ENCODE data around the gene WWC2. TPM values are rescaled to one million over a fixed set of nuclear protein-coding genes. Genes with fewer than 3 reads are reported as not detected.

The WWC2 gene
- polyA plus RNA-seq, 1 experiment = 32.0 TPM

DNA sequence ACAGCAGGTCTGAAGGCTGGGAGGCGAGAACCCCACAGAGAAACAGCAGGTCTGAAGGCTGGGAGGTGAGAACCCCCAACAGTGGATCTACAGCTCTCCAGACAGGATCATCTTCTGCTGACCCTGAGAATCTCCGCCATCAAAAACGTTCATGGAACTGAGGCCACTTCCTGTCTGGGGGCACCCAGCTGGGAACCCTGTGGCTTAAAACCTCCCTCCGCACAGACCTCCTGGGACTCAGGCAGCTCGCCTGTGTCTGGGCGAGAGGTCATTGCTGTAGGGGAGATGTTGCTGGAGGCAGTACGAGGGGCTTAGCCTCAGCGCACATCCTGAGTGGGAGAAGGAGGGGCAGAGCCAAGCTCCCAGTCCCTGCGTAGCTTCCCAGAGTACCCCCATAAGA lies 238.3 kb downstream of the WWC2 start:
- ChIA-PET POLR2A (no interaction called here), CTCF (no interaction called here)
- no peaks in the 10 kb centered on the region for H3K36me3 ChIP-seq (ENCODE audit: control insufficient read depth, insufficient read depth, low read length)
- no peaks in the 10 kb centered on the region for H3K27me3 ChIP-seq (ENCODE audit: control insufficient read depth, insufficient read depth, low read length)
- H3K4me3 ChIP-seq (ENCODE audit: low read depth, low read length) = no peak overlapping the region
- no peak for DNase-seq (ENCODE audit: low read depth)
- TF ChIP-seq, protein P1, sequence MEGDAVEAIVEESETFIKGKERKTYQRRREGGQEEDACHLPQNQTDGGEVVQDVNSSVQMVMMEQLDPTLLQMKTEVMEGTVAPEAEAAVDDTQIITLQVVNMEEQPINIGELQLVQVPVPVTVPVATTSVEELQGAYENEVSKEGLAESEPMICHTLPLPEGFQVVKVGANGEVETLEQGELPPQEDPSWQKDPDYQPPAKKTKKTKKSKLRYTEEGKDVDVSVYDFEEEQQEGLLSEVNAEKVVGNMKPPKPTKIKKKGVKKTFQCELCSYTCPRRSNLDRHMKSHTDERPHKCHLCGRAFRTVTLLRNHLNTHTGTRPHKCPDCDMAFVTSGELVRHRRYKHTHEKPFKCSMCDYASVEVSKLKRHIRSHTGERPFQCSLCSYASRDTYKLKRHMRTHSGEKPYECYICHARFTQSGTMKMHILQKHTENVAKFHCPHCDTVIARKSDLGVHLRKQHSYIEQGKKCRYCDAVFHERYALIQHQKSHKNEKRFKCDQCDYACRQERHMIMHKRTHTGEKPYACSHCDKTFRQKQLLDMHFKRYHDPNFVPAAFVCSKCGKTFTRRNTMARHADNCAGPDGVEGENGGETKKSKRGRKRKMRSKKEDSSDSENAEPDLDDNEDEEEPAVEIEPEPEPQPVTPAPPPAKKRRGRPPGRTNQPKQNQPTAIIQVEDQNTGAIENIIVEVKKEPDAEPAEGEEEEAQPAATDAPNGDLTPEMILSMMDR (IDR thresholded peaks at IDR 0.05; ENCODE audit: insufficient read depth, low read depth, low read length) = no peak

GRCh38 chr4:183337833-183338232 lies 238.8 kb downstream of the WWC2 start:
- CTCF ChIA-PET = interaction anchor here (1.1 kb wide), 1 partner anchor 69 kb away, joined by 4 read pairs; no protein-coding TSS in a partner anchor
- TF ChIP-seq, protein P1 (IDR thresholded peaks at IDR 0.05; ENCODE audit: insufficient read depth, low read depth, low read length) = no peak
- H3K36me3 ChIP-seq (ENCODE audit: control insufficient read depth, insufficient read depth, low read length) = no peaks in the 10 kb centered on the region
- DNase-seq (ENCODE audit: low read depth) = no peak
- H3K4me3 ChIP-seq (ENCODE audit: low read depth, low read length) = no peak overlapping the region
- no peaks in the 10 kb centered on the region for H3K27me3 ChIP-seq (ENCODE audit: control insufficient read depth, insufficient read depth, low read length)
- POLR2A ChIA-PET = no interaction called here

GRCh38 chr4:183342541-183343533 lies 243.8 kb downstream of the WWC2 start:
- ChIA-PET CTCF (no interaction called here), POLR2A (no interaction called here)
- Histone ChIP-seq H3K27me3 (ENCODE audit: control insufficient read depth, insufficient read depth, low read length) (no peaks in the 10 kb centered on the region), H3K36me3 (ENCODE audit: control insufficient read depth, insufficient read depth, low read length) (no peaks in the 10 kb centered on the region), H3K4me3 (ENCODE audit: low read depth, low read length) (no peak overlapping the region)
- DNase-seq (ENCODE audit: low read depth) = no peak
- TF ChIP-seq, protein P1 (IDR thresholded peaks at IDR 0.05; ENCODE audit: insufficient read depth, low read depth, low read length) = no peak

DNA sequence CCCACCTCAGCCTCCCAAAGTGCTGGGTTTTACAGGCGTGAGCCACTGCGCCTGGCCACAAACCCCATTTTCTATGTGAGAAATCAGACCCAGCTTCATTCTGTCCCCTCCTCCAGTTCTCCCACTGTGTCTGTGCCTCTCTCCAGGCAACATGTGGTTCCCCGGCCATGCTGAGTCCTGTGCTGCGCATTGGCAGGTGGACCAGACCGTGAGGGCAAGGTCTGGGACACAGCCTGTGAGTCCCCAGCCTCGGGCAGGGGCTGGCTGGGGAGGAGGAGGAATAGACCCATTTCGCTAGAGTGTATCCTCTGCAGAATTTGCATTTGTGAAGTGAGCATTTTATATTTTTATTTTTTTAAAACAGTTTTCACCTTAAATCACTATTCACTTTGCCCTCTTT lies 244.7 kb downstream of the WWC2 start:
- TF ChIP-seq, protein P1 (IDR thresholded peaks at IDR 0.05; ENCODE audit: insufficient read depth, low read depth, low read length) = no peak
- ChIA-PET CTCF (no interaction called here), POLR2A (no interaction called here)
- no peak for DNase-seq (ENCODE audit: low read depth)
- Histone ChIP-seq H3K27me3 (ENCODE audit: control insufficient read depth, insufficient read depth, low read length) (no peaks in the 10 kb centered on the region), H3K36me3 (ENCODE audit: control insufficient read depth, insufficient read depth, low read length) (no peaks in the 10 kb centered on the region), H3K4me3 (ENCODE audit: low read depth, low read length) (no peak overlapping the region)

GRCh38 chr4:183344523-183345255 lies 245.6 kb downstream of the WWC2 start:
- no peak for DNase-seq (ENCODE audit: low read depth)
- no peaks in the 10 kb centered on the region for H3K27me3 ChIP-seq (ENCODE audit: control insufficient read depth, insufficient read depth, low read length)
- no peaks in the 10 kb centered on the region for H3K36me3 ChIP-seq (ENCODE audit: control insufficient read depth, insufficient read depth, low read length)
- CTCF ChIA-PET = no interaction called here
- H3K4me3 ChIP-seq (ENCODE audit: low read depth, low read length) = no peak overlapping the region
- POLR2A ChIA-PET = no interaction called here
- TF ChIP-seq, protein P1 (IDR thresholded peaks at IDR 0.05; ENCODE audit: insufficient read depth, low read depth, low read length) = no peak

Measured in BJ (cell line).